ENCODE data around the gene CD300A.

Gene CD300A

GRCh38 chr17:74466111-74466827, at the start of gene CD300A:
CD300A (plus strand) TSS chr17:74466634; CDS start chr17:74466704, 70 bp downstream.
- DNase-seq: no peak

- no peak for DNase-seq
These were observed 49.0 kb upstream of the CD300A start for GRCh38 chr17:74417178-74418045.

GRCh38 chr17:74419928-74420411, 46.5 kb upstream of the CD300A start:
- DNase-seq: no peak

GRCh38 chr17:74424117-74424516, 42.3 kb upstream of the CD300A start:
- no peak for DNase-seq

- DNase-seq: no peak
These were observed 41.8 kb upstream of the CD300A start for GRCh38 chr17:74424657-74425056.

- DNase-seq: no peak
These were observed 39.8 kb upstream of the CD300A start for GRCh38 chr17:74426551-74427047.

GRCh38 chr17:74427048-74427762, 39.2 kb upstream of the CD300A start:
- DNase-seq: no peak

GRCh38 chr17:74427763-74428153, 38.7 kb upstream of the CD300A start:
- no peak for DNase-seq

- DNase-seq: no peak
These were observed 36.6 kb upstream of the CD300A start for GRCh38 chr17:74429604-74430384.

GRCh38 chr17:74430385-74430705, 36.1 kb upstream of the CD300A start:
- DNase-seq: no peak

- DNase-seq: peak; percentile 21
These were observed 35.5 kb upstream of the CD300A start for GRCh38 chr17:74430706-74431567.

- DNase-seq: peak; percentile 13
These were observed 34.6 kb upstream of the CD300A start, which contains the start of gene GPRC5C for GRCh38 chr17:74431568-74432423. GPRC5C (plus strand) TSS chr17:74432088; CDS start chr17:74439777, 7,689 bp downstream.

GRCh38 chr17:74432424-74432690, 34.1 kb upstream of the CD300A start:
- no peak for DNase-seq

GRCh38 chr17:74432766-74433391, 33.6 kb upstream of the CD300A start:
- DNase-seq: no peak

GRCh38 chr17:74433421-74434121, 32.9 kb upstream of the CD300A start:
- no peak for DNase-seq

GRCh38 chr17:74435775-74436359, 30.6 kb upstream of the CD300A start:
- no peak for DNase-seq

- DNase-seq: no peak
These were observed 28.7 kb upstream of the CD300A start for GRCh38 chr17:74437702-74438101.

- DNase-seq: no peak
These were observed 26.5 kb upstream of the CD300A start for GRCh38 chr17:74439691-74440567.

Measured in NCI-H446 treated with DMSO at 0.1 percent for 48 hours (cell line).